T-helper 2 cell treated with Interferon-gamma antibody and Interleukin-4, amounts not matched to agents 100 ng/mL and 5 ng/mL, for 36 hours (primary cell): ENCODE results near the gene C12orf42. TPM values are rescaled to one million over a fixed set of nuclear protein-coding genes. Genes with fewer than 3 reads are reported as not detected.

Experiments used
- intact Hi-C: fragments of 100-400 bp; cut with micrococcal nuclease; formaldehyde crosslinking; loops from one replicate; pipeline ENCODE4 v1.15.1; 2023
- total RNA-seq: library from RNA; stranded (reverse); gene quantifications from 2 replicates; pipeline ENCODE4 v1.2.3, GENCODE V29; 2022

Gene C12orf42
- 0.32 and 0.80 TPM in 2 replicates for total RNA-seq

GRCh38 chr12:103495469-103496456, at the start of gene C12orf42:
C12orf42 (minus strand) TSS chr12:103495968; CDS start chr12:103478426, 17,542 bp downstream.
- intact Hi-C loops, result loop anchor here (2.0 to 5.0 kb wide), 3 partner anchors 38 to 55 kb away; no protein-coding TSS in a partner anchor

- intact Hi-C loops, result no loop called here
These were observed 46.3 kb upstream of the C12orf42 start for GRCh38 chr12:103542078-103542477.

- intact Hi-C loops, result no loop called here
These were observed 44.6 kb upstream of the C12orf42 start for GRCh38 chr12:103540319-103540718.

GRCh38 chr12:103538397-103538796, 42.6 kb upstream of the C12orf42 start:
- intact Hi-C loops, result no loop called here

- intact Hi-C loops, result no loop called here
These were observed 34.7 kb upstream of the C12orf42 start for GRCh38 chr12:103530307-103531066.

GRCh38 chr12:103529306-103529705, 33.5 kb upstream of the C12orf42 start:
- intact Hi-C loops, result no loop called here

- intact Hi-C loops, result no loop called here
These were observed 28.6 kb upstream of the C12orf42 start for GRCh38 chr12:103524238-103524875.

- intact Hi-C loops, result no loop called here
These were observed 28.0 kb upstream of the C12orf42 start for GRCh38 chr12:103523771-103524170.

- intact Hi-C loops, result no loop called here
These were observed 25.0 kb upstream of the C12orf42 start for GRCh38 chr12:103520686-103521215.

- intact Hi-C loops, result no loop called here
These were observed 23.9 kb upstream of the C12orf42 start for GRCh38 chr12:103519632-103520031.

GRCh38 chr12:103518899-103519298, 23.1 kb upstream of the C12orf42 start:
- intact Hi-C loops, result no loop called here

- intact Hi-C loops, result no loop called here
These were observed 21.4 kb upstream of the C12orf42 start for GRCh38 chr12:103517161-103517560.

GRCh38 chr12:103515341-103515740, 19.6 kb upstream of the C12orf42 start:
- intact Hi-C loops, result no loop called here

- intact Hi-C loops, result no loop called here
These were observed 18.1 kb upstream of the C12orf42 start for GRCh38 chr12:103513875-103514274.

GRCh38 chr12:103505371-103506236, 9.8 kb upstream of the C12orf42 start:
- intact Hi-C loops, result no loop called here

- intact Hi-C loops, result loop anchor here (1.0 kb wide), 2 partner anchors 178 to 555 kb away; no protein-coding TSS in a partner anchor
These were observed 8.8 kb upstream of the C12orf42 start for GRCh38 chr12:103504606-103505005.

GRCh38 chr12:103503546-103504480, 8.0 kb upstream of the C12orf42 start:
- intact Hi-C loops, result loop anchor here (1.0 kb wide), 2 partner anchors 178 to 555 kb away; no protein-coding TSS in a partner anchor

GRCh38 chr12:103501447-103501846, 5.7 kb upstream of the C12orf42 start:
- intact Hi-C loops, result no loop called here

- intact Hi-C loops, result loop anchor here (5.0 kb wide), 1 partner anchor 42 kb away; no protein-coding TSS in a partner anchor
These were observed 3.8 kb upstream of the C12orf42 start for GRCh38 chr12:103499571-103499970.
